Fibroblast of the aortic adventitia (primary cell): Measurements from ENCODE around the gene DSCAML1. TPM values are rescaled to one million over a fixed set of nuclear protein-coding genes. Genes with fewer than 3 reads are reported as not detected.

Experiments used
- DNase-seq: peaks from one replicate; pipeline ENCODE4 v3.0.0-alpha.2; 2010; ENCODE audit warnings: low read depth
- H3K4me3 ChIP-seq: 2 replicates; pipeline ENCODE4 v1.5.1; 2011; ENCODE audit warnings: low read depth, mild to moderate bottlenecking, control low read depth, low read length, moderate library complexity
- total RNA-seq: library from RNA; depleted of rRNA; stranded (reverse); fragments of >200 nt; gene quantifications from 2 replicates; pipeline ENCODE4 v1.2.3, GENCODE V29; 2012; ENCODE audit warnings: low replicate concordance
- TF ChIP-seq, protein P1 (sequence below): IDR thresholded peaks from 2 replicates; pipeline ENCODE4 v1.5.1; 2011; ENCODE audit warnings: mild to moderate bottlenecking, low read length, control low read depth, inconsistent platforms; ENCODE audit not compliant: insufficient read depth

The DSCAML1 gene
- total RNA-seq, 1 donor: not detected

DNA sequence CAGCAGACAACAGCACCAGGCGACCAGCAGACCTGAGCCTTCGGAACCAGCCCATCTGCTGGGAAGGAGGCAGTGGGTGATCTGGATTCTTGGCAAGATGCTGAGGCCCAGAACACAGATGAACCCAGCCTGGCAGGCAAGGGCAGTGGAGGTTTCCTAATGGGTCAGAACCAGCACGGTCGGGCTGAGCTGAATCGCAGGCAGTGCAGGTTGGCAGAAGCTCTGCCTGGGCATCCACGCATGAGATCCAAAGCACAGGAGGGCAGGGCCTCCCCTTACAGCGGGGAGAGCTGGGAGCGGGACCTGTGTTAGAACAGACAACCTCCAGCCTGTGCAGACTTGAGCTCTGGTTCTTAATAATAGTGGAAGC lies 47.5 kb downstream of the DSCAML1 start:
- TF ChIP-seq, protein P1, sequence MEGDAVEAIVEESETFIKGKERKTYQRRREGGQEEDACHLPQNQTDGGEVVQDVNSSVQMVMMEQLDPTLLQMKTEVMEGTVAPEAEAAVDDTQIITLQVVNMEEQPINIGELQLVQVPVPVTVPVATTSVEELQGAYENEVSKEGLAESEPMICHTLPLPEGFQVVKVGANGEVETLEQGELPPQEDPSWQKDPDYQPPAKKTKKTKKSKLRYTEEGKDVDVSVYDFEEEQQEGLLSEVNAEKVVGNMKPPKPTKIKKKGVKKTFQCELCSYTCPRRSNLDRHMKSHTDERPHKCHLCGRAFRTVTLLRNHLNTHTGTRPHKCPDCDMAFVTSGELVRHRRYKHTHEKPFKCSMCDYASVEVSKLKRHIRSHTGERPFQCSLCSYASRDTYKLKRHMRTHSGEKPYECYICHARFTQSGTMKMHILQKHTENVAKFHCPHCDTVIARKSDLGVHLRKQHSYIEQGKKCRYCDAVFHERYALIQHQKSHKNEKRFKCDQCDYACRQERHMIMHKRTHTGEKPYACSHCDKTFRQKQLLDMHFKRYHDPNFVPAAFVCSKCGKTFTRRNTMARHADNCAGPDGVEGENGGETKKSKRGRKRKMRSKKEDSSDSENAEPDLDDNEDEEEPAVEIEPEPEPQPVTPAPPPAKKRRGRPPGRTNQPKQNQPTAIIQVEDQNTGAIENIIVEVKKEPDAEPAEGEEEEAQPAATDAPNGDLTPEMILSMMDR: no peak
- no peak for DNase-seq
- no peak overlapping the region for H3K4me3 ChIP-seq

DNA sequence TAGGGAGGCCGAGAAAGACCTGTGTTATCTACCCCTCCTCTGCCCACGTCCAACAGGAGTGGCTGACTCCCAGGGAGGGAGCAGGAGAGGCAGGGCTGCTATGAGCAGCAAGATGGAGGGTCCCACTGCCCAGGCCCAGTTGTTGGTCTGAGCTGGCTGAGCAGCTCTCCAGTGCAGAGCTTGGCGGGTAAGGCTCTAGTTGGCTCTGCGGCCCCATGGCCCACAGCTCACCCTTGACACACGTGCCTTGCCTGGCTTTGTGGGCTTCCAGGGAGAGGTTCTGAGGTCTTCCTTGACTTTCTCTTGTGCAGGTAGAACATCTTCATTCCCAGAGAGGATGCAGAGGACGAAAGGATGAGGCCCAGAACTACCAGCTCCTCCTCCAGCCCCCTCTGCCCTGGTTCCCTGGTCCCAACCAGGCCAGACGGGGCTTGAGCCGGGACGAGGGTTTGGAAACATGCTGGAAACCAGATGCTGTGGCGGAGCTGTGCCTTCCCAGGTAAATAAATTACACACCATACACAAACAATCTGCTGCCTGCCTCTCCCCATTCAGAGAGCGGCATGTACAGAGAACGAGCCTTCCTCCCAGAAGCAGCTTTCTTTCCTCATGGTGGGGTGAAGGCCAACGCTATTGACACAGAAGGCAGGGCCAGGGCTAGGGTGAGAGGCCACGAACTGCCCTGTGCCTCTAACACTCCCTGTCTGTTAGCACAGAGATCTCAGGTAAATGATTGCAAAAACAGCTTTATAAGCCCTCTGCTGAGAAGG lies 48.1 kb downstream of the DSCAML1 start:
- no peak for DNase-seq
- TF ChIP-seq, protein P1: no peak
- no peak overlapping the region for H3K4me3 ChIP-seq

DNA sequence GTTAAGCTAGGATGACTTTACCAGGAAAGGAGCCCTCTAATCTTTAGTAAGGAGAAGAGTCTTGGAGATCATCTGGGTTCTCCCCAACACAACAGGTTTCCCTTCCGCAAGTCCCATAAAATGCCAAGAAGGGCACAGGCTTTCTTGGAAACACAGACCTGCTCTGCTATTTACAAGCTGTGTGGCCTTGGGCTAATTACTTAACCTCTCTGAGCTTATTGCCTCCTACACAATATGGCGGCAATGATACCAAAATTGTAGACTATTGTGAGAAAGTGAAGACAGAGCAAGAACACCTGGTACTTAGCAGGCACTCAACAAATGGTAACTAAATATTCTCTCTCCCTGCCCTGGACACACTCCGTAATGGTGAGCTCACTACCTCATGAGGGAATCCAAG lies 49.1 kb downstream of the DSCAML1 start:
- H3K4me3 ChIP-seq: no peak overlapping the region
- TF ChIP-seq, protein P1: no peak
- no peak for DNase-seq

DNA sequence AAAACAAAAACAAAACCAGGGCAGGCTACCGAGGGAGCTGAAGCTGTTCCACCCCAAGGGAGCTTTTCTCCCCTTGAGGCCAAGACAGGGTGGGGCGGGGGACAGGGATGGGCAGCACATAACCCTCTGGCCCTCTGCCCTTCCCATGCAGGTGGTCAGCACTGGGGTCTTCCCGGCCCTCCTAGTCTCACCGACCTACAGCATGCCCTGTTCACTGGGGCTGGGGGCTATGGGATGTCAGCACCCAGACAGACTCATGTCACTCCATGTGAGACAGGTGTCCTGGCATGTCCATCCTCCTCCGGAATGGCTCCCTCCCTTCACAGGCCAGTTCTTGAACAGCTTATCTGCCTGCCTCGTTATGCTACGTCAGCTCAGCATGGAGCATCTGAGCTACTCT lies 51.7 kb downstream of the DSCAML1 start:
- no peak overlapping the region for H3K4me3 ChIP-seq
- DNase-seq: no peak
- TF ChIP-seq, protein P1: no peak

DNA sequence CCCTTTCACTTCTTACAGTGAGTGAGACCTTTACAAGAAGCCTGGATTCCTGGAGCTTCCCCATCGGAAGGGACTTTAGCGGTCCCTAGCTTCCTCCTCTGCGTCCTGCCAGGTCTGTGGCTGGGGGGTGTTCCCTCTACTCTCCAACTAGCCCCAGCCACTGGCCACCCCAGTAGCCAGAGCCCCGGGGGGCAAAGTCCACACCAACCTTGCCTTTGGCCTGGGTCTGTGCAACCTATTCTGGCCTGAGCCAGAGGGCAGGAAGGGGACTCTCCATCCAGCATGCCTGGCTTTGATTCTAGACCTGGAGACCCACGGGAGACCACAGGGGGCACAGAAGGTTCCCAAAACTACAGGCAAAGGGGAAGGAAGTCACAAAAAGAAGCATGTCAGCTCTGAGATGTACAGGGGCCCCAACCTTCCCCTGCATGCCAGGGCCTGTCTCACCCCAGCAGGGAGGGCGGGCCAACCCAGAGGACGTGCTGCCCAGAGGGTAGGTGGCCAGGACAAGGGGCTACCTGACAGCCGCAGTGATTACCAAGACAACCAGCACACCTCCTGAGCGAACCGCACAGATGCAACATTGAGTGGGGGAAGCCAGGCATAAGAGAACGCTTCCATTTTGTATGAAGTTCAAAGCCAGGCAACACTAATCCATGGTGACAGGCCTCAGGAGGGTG lies 52.4 kb downstream of the DSCAML1 start:
- TF ChIP-seq, protein P1: no peak
- H3K4me3 ChIP-seq: no peak overlapping the region
- DNase-seq: no peak

DNA sequence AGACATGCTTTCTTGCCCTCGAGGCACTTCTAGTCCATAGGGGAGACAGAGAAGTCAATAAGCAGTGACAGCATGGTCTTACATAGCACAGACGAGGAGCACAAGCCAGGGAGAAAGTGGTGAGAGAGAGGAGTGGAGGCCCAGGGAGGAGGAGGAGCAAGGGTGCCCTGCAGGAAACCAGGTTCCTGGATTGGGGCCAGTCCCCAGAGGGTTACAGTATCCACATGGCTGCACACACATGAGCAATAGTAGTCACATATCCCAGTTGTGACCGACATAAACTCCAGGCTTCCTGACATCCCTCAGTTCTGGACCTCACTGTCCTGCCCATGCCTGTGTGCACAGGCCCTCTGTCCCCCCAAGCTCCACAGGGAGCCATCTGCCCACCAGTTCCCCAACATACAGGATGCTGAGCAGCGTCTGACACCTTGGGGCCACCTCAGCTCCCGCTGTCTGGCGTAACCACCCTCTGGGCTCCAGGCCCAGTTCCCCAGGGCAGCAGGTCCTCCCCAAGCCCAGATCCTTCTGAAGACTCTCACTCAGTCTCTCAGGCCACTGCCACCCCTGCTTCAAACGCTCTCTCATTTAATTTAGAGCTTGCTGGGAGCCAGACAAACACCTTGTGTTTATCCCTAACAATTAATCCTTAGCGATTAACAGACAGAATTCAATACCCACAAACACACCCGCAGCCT lies 53.7 kb downstream of the DSCAML1 start:
- no peak for DNase-seq
- no peak overlapping the region for H3K4me3 ChIP-seq
- TF ChIP-seq, protein P1: no peak
